Activated naive CD8-positive, alpha-beta T cell treated with anti-CD3 and anti-CD28 coated beads, Interleukin-2, amount 50 U/mL, for 24 hours (primary cell): ENCODE measurements around the gene WDR82.
A peak's percentile ranks its signal among the peaks of the same experiment; 100 is the strongest.

Experiments
- ATAC-seq: fragments of 150-1000 bp; cut with Tn5 transposase; one replicate; pipeline ENCODE4 v1.10.0; 2021
- DNase-seq: peaks from one replicate; pipeline ENCODE4 v3.0.0; 2021
- H3K27ac Mint-ChIP-seq: one replicate; pipeline ENCODE4 v1.8.0; 2021; ENCODE audit warnings: mild to moderate bottlenecking, mixed read lengths
- H3K27me3 Mint-ChIP-seq: one replicate; pipeline ENCODE4 v1.8.0; 2021; ENCODE audit warnings: mixed read lengths
- H3K36me3 Mint-ChIP-seq: one replicate; pipeline ENCODE4 v1.8.0; 2021; ENCODE audit warnings: low read depth, mixed read lengths
- H3K4me1 Mint-ChIP-seq: one replicate; pipeline ENCODE4 v1.8.0; 2021; ENCODE audit warnings: mixed read lengths
- H3K4me3 Mint-ChIP-seq: one replicate; pipeline ENCODE4 v1.8.0; 2021; ENCODE audit warnings: mild to moderate bottlenecking, moderate library complexity, mixed read lengths
- H3K9me3 Mint-ChIP-seq: one replicate; pipeline ENCODE4 v1.8.0; 2021; ENCODE audit warnings: mixed read lengths

Gene WDR82

GRCh38 chr3:52278510-52279069 is at the start of gene WDR82:
Gene WDR82 (minus strand): TSS chr3:52278649. CDS start chr3:52278361, 288 bp downstream.
- Mint-ChIP-seq H3K4me3 (peak within 1 kb of the TSS; percentile 95), H3K4me1 (peaks cover 83% of the 10 kb centered on the region), H3K9me3 (no peaks in the 10 kb centered on the region), H3K27me3 (no peaks in the 10 kb centered on the region), H3K36me3 (peaks cover 42% of the 10 kb centered on the region), H3K27ac (peak within 1 kb of the TSS; percentile 95)
- DNase-seq (peak; percentile 100), ATAC-seq (peak; percentile 81)

GRCh38 chr3:52327486-52328290 is 49.2 kb upstream of the WDR82 start:
- Mint-ChIP-seq H3K27me3 (no peaks in the 10 kb centered on the region), H3K27ac (no peak overlapping the region), H3K4me3 (no peak overlapping the region), H3K4me1 (no peaks in the 10 kb centered on the region), H3K9me3 (no peaks in the 10 kb centered on the region), H3K36me3 (no peaks in the 10 kb centered on the region)
- ATAC-seq = no peak
- no peak for DNase-seq

- Mint-ChIP-seq H3K36me3 (no peaks in the 10 kb centered on the region), H3K27me3 (no peaks in the 10 kb centered on the region), H3K4me1 (no peaks in the 10 kb centered on the region), H3K4me3 (no peak overlapping the region), H3K9me3 (no peaks in the 10 kb centered on the region), H3K27ac (no peak overlapping the region)
- ATAC-seq (no peak), DNase-seq (no peak)
These were observed 48.5 kb upstream of the WDR82 start for GRCh38 chr3:52326976-52327375.

- ATAC-seq (no peak), DNase-seq (no peak)
- Mint-ChIP-seq H3K27ac (no peak overlapping the region), H3K4me1 (no peaks in the 10 kb centered on the region), H3K27me3 (no peaks in the 10 kb centered on the region), H3K9me3 (no peaks in the 10 kb centered on the region), H3K36me3 (no peaks in the 10 kb centered on the region), H3K4me3 (no peak overlapping the region)
These were observed 47.2 kb upstream of the WDR82 start for GRCh38 chr3:52325686-52326085.

- Mint-ChIP-seq H3K9me3 (no peaks in the 10 kb centered on the region), H3K4me3 (no peak overlapping the region), H3K27me3 (no peaks in the 10 kb centered on the region), H3K4me1 (no peaks in the 10 kb centered on the region), H3K27ac (no peak overlapping the region), H3K36me3 (no peaks in the 10 kb centered on the region)
- DNase-seq (no peak), ATAC-seq (no peak)
These were observed 46.2 kb upstream of the WDR82 start for GRCh38 chr3:52324676-52325075.

- Mint-ChIP-seq H3K4me1 (no peaks in the 10 kb centered on the region), H3K4me3 (no peak overlapping the region), H3K27ac (no peak overlapping the region), H3K9me3 (no peaks in the 10 kb centered on the region), H3K36me3 (no peaks in the 10 kb centered on the region), H3K27me3 (no peaks in the 10 kb centered on the region)
- DNase-seq (no peak), ATAC-seq (no peak)
These were observed 45.3 kb upstream of the WDR82 start for GRCh38 chr3:52323526-52324295.

GRCh38 chr3:52322466-52322865 is 44.0 kb upstream of the WDR82 start:
- no peak for ATAC-seq
- Mint-ChIP-seq H3K9me3 (no peaks in the 10 kb centered on the region), H3K4me1 (peaks cover 6% of the 10 kb centered on the region), H3K27me3 (no peaks in the 10 kb centered on the region), H3K4me3 (no peak overlapping the region), H3K27ac (no peak overlapping the region), H3K36me3 (no peaks in the 10 kb centered on the region)
- DNase-seq = no peak

- Mint-ChIP-seq H3K27ac (no peak overlapping the region), H3K27me3 (no peaks in the 10 kb centered on the region), H3K9me3 (no peaks in the 10 kb centered on the region), H3K36me3 (no peaks in the 10 kb centered on the region), H3K4me1 (peaks cover 14% of the 10 kb centered on the region), H3K4me3 (no peak overlapping the region)
- ATAC-seq = no peak
- DNase-seq = no peak
These were observed 43.0 kb upstream of the WDR82 start for GRCh38 chr3:52321481-52321880.

GRCh38 chr3:52319921-52320595 is 41.6 kb upstream of the WDR82 start:
- DNase-seq (no peak), ATAC-seq (no peak)
- Mint-ChIP-seq H3K4me3 (no peak overlapping the region), H3K27me3 (no peaks in the 10 kb centered on the region), H3K27ac (no peak overlapping the region), H3K4me1 (peaks cover 14% of the 10 kb centered on the region), H3K9me3 (no peaks in the 10 kb centered on the region), H3K36me3 (no peaks in the 10 kb centered on the region)

GRCh38 chr3:52318186-52318816 is 39.9 kb upstream of the WDR82 start:
- H3K27ac Mint-ChIP-seq = no peak overlapping the region
- no peak overlapping the region for H3K4me3 Mint-ChIP-seq
- no peaks in the 10 kb centered on the region for H3K27me3 Mint-ChIP-seq
- ATAC-seq (no peak), DNase-seq (no peak)
- no peaks in the 10 kb centered on the region for H3K36me3 Mint-ChIP-seq
- peaks cover 32% of the 10 kb centered on the region for H3K4me1 Mint-ChIP-seq
- H3K9me3 Mint-ChIP-seq = no peaks in the 10 kb centered on the region

- DNase-seq (peak; percentile 65), ATAC-seq (peak; percentile 87)
- no peak overlapping the region for H3K27ac Mint-ChIP-seq
- H3K9me3 Mint-ChIP-seq = no peaks in the 10 kb centered on the region
- no peak overlapping the region for H3K4me3 Mint-ChIP-seq
- H3K27me3 Mint-ChIP-seq = no peaks in the 10 kb centered on the region
- peaks cover 39% of the 10 kb centered on the region for H3K4me1 Mint-ChIP-seq
- H3K36me3 Mint-ChIP-seq = no peaks in the 10 kb centered on the region
These were observed 39.0 kb upstream of the WDR82 start for GRCh38 chr3:52317208-52318000.

- H3K27ac Mint-ChIP-seq = no peak within 1 kb of the TSS
- no peaks in the 10 kb centered on the region for H3K9me3 Mint-ChIP-seq
These were observed 37.7 kb upstream of the WDR82 start, which contains the start of gene DNAH1 for GRCh38 chr3:52315977-52316764. Gene DNAH1 (plus strand): TSS chr3:52316319. CDS start chr3:52322443, 6,124 bp downstream.

GRCh38 chr3:52315006-52315405 is 36.6 kb upstream of the WDR82 start:
- ATAC-seq (no peak), DNase-seq (no peak)
- H3K4me3 Mint-ChIP-seq = no peak overlapping the region
- H3K27me3 Mint-ChIP-seq = no peaks in the 10 kb centered on the region
- H3K27ac Mint-ChIP-seq = no peak overlapping the region
- no peaks in the 10 kb centered on the region for H3K36me3 Mint-ChIP-seq
- H3K4me1 Mint-ChIP-seq = peaks cover 57% of the 10 kb centered on the region
- no peaks in the 10 kb centered on the region for H3K9me3 Mint-ChIP-seq

More at GRCh38 chr3:52315977-52316764, 37.7 kb upstream of the WDR82 start, which contains the start of gene DNAH1:
- Mint-ChIP-seq H3K4me3 (no peak within 1 kb of the TSS), H3K4me1 (peaks cover 46% of the 10 kb centered on the region), H3K36me3 (no peaks in the 10 kb centered on the region), H3K27me3 (no peaks in the 10 kb centered on the region)
- DNase-seq (no peak), ATAC-seq (no peak)
